IMR-90 (cell line): ENCODE measurements around the gene DTD1. TPM values are rescaled to one million over a fixed set of nuclear protein-coding genes. Genes with fewer than 3 reads are reported as not detected.

Experiments
- ATAC-seq: fragments of 200-7000 bp; cut with Tn5 transposase; 2 replicates; pipeline ENCODE4 v1.9.1; 2020; ENCODE audit warnings: low read depth, mild to moderate bottlenecking, moderate library complexity
- BruUV-seq: library from RNA; stranded (reverse); fragments of 400-500 nt; replicated peaks from 2 replicates; lab custom pipeline; 2021; lab: Mats Ljungman, UMichigan
- CTCF ChIA-PET: fragments of 300-600 bp; formaldehyde crosslinking; extraction: SDS; loops from one replicate; lab custom pipeline; 2021; ENCODE audit warnings: antibody characterized with exemption; lab: Yijun Ruan, JAX
- POLR2A ChIA-PET: fragments of 300-600 bp; sonication (Branson Sonifier 250); formaldehyde crosslinking; loops from one replicate; lab custom pipeline; 2022; ENCODE audit warnings: antibody characterized with exemption; ENCODE audit not compliant: unreplicated experiment; lab: Charles Lee
- DNase-seq: peaks from one replicate; pipeline ENCODE4 v3.0.0; 2013
- H2AFZ ChIP-seq: replicated peaks from 2 replicates; pipeline ENCODE3; 2013; ENCODE audit warnings: low read length, mild to moderate bottlenecking; ENCODE audit not compliant: poor library complexity
- H2AK5ac ChIP-seq: 2 replicates; pipeline ENCODE4 v1.6.1; 2013; ENCODE audit warnings: low read depth, low read length, inconsistent platforms
- H2AK9ac ChIP-seq: replicated peaks from 2 replicates; pipeline ENCODE3; 2013; ENCODE audit warnings: mild to moderate bottlenecking, low read depth, low read length, moderate library complexity; ENCODE audit not compliant: poor library complexity
- H2BK120ac ChIP-seq: 2 replicates; pipeline ENCODE4 v1.6.1; 2013; ENCODE audit warnings: low read depth, low read length, inconsistent platforms
- H2BK15ac ChIP-seq: 3 replicates; pipeline ENCODE4 v1.6.1; 2013; ENCODE audit warnings: low read depth, low read length, inconsistent platforms
- H2BK20ac ChIP-seq: 2 replicates; pipeline ENCODE4 v1.6.1; 2013; ENCODE audit warnings: low read depth, mild to moderate bottlenecking, inconsistent platforms, low read length, moderate library complexity
- H2BK5ac ChIP-seq: 2 replicates; pipeline ENCODE4 v1.6.1; 2013; ENCODE audit warnings: mild to moderate bottlenecking, low read depth, low read length, inconsistent platforms; ENCODE audit not compliant: poor library complexity, severe bottlenecking
- H3K14ac ChIP-seq: replicated peaks from 2 replicates; pipeline ENCODE4 v1.6.1; 2013; ENCODE audit warnings: low read depth, low read length, inconsistent platforms
- H3K18ac ChIP-seq: 2 replicates; pipeline ENCODE4 v1.6.1; 2013; ENCODE audit warnings: low read depth, low read length, control low read depth
- H3K23ac ChIP-seq: 2 replicates; pipeline ENCODE4 v1.6.1; 2013; ENCODE audit warnings: low read depth, low read length, inconsistent platforms
- H3K27ac ChIP-seq: 2 replicates; pipeline ENCODE4 v1.5.1; 2013; ENCODE audit warnings: mild to moderate bottlenecking, control low read depth, low read length; ENCODE audit not compliant: insufficient read depth
- H3K27me3 ChIP-seq: 2 replicates; pipeline ENCODE4 v1.6.1; 2013; ENCODE audit warnings: low read length; ENCODE audit not compliant: control insufficient read depth, insufficient read depth
- H3K36me3 ChIP-seq: 2 replicates; pipeline ENCODE4 v1.6.1; 2013; ENCODE audit warnings: low read length, mixed read lengths; ENCODE audit not compliant: control insufficient read depth, insufficient read depth
- H3K4ac ChIP-seq: 2 replicates; pipeline ENCODE4 v1.6.1; 2013; ENCODE audit warnings: low read depth, low read length, inconsistent platforms
- H3K4me1 ChIP-seq: 2 replicates; pipeline ENCODE4 v1.6.1; 2013; ENCODE audit warnings: low read length, mixed read lengths; ENCODE audit not compliant: control insufficient read depth, insufficient read depth
- H3K4me2 ChIP-seq: 2 replicates; pipeline ENCODE4 v1.6.1; 2013; ENCODE audit warnings: low read depth, mild to moderate bottlenecking, control low read depth, low read length, moderate library complexity
- H3K4me3 ChIP-seq: 2 replicates; pipeline ENCODE4 v1.5.1; 2013; ENCODE audit warnings: low read depth, mild to moderate bottlenecking, control low read depth, low read length, moderate library complexity; ENCODE audit not compliant: insufficient read depth
- H3K56ac ChIP-seq: 2 replicates; pipeline ENCODE4 v1.6.1; 2013; ENCODE audit warnings: low read length, inconsistent platforms; ENCODE audit not compliant: insufficient read depth; ENCODE audit errors: extremely low read depth
- H3K79me1 ChIP-seq, 2 experiments: 2 replicates each; pipeline ENCODE4 v1.6.1; 2013; ENCODE audit warnings: low read length in 2 of 2, inconsistent platforms in 1 of 2, low read depth in 1 of 2
- H3K9ac ChIP-seq: 2 replicates; pipeline ENCODE4 v1.6.1; 2013; ENCODE audit warnings: low read depth, low read length, control low read depth
- H3K9me1 ChIP-seq: 2 replicates; pipeline ENCODE4 v1.6.1; 2013; ENCODE audit warnings: low read length, inconsistent platforms; ENCODE audit not compliant: insufficient read depth
- H3K9me3 ChIP-seq: 2 replicates; pipeline ENCODE4 v1.6.1; 2013; ENCODE audit warnings: low read length; ENCODE audit not compliant: control insufficient read depth, insufficient read depth
- H4K20me1 ChIP-seq: 2 replicates; pipeline ENCODE4 v1.6.1; 2013; ENCODE audit warnings: low read length, inconsistent platforms; ENCODE audit not compliant: insufficient read depth
- H4K5ac ChIP-seq: 2 replicates; pipeline ENCODE4 v1.6.1; 2013; ENCODE audit warnings: mild to moderate bottlenecking, low read depth, low read length, control low read depth
- H4K8ac ChIP-seq, 2 experiments: 2 replicates each; pipeline ENCODE4 v1.6.1; 2013; ENCODE audit warnings: low read depth in 2 of 2, low read length in 2 of 2, control low read depth in 1 of 2, inconsistent platforms in 1 of 2
- H4K91ac ChIP-seq: 2 replicates; pipeline ENCODE4 v1.6.1; 2013; ENCODE audit warnings: low read depth, low read length, inconsistent platforms; ENCODE audit not compliant: insufficient read depth
- BHLHE40 ChIP-seq: fragments of 150-350 bp; IDR thresholded peaks from 2 replicates; pipeline ENCODE4 v1.6.1; 2016; ENCODE audit warnings: mild to moderate bottlenecking, low read depth, low read length
- CEBPB ChIP-seq: IDR thresholded peaks from 2 replicates; pipeline ENCODE4 v1.6.1; 2012; ENCODE audit warnings: low read depth, low read length, improper control_type of control experiment
- CTCF ChIP-seq: conservative IDR thresholded peaks from 2 replicates; pipeline ENCODE4 v1.5.1; 2012; ENCODE audit warnings: mild to moderate bottlenecking, low read depth, low read length, improper control_type of control experiment
- ELK1 ChIP-seq: fragments of 150-350 bp; IDR thresholded peaks from 2 replicates; pipeline ENCODE4 v1.6.1; 2016; ENCODE audit warnings: low read depth, mild to moderate bottlenecking, low read length, moderate library complexity, borderline replicate concordance
- MAZ ChIP-seq: IDR thresholded peaks from 2 replicates; pipeline ENCODE4 v1.6.1; 2012; ENCODE audit warnings: low read depth, mild to moderate bottlenecking, low read length, improper control_type of control experiment, moderate library complexity, borderline replicate concordance
- MXI1 ChIP-seq: IDR thresholded peaks from 2 replicates; pipeline ENCODE4 v1.6.1; 2012; ENCODE audit warnings: low read depth, mild to moderate bottlenecking, low read length, moderate library complexity, borderline replicate concordance
- NFE2L2 ChIP-seq: fragments of 150-350 bp; IDR thresholded peaks from 2 replicates; pipeline ENCODE4 v1.6.1; 2016; ENCODE audit warnings: low read depth, mild to moderate bottlenecking, low read length
- POLR2A ChIP-seq: IDR thresholded peaks from 2 replicates; pipeline ENCODE4 v1.6.1; 2012; ENCODE audit warnings: mild to moderate bottlenecking, low read depth, low read length
- RCOR1 ChIP-seq: IDR thresholded peaks from 2 replicates; pipeline ENCODE4 v1.6.1; 2012; ENCODE audit warnings: mild to moderate bottlenecking, low read length, improper control_type of control experiment; ENCODE audit not compliant: insufficient replicate concordance
- SMC3 ChIP-seq: fragments of 150-350 bp; IDR thresholded peaks from 2 replicates; pipeline ENCODE4 v1.6.1; 2016; ENCODE audit warnings: low read depth, mild to moderate bottlenecking, antibody characterized with exemption, low read length, moderate library complexity
- WGBS, 2 experiments: methylation state at CpG; one replicate each; pipeline versions ENCODE4 v1.1.5 to v1.1.7; 2013; ENCODE audit warnings: missing lambda C conversion rate in 2 of 2; ENCODE audit not compliant: insufficient read length in 1 of 2; ENCODE audit errors: extremely low coverage in 2 of 2; 5-methylcytosine and 5-hydroxymethylcytosine counted together
- dilution Hi-C: fragments of 300-500 bp; cut with HindIII; formaldehyde crosslinking; loops from one replicate; pipeline ENCODE4 v1.14.3; 2018; ENCODE audit warnings: low sequenced_read_pairs; ENCODE audit not compliant: unreplicated experiment
- in situ Hi-C: fragments of 300-500 bp; cut with MboI; formaldehyde crosslinking; loops from 3 replicates; pipeline ENCODE4 v1.14.3; 2019; ENCODE audit warnings: low sequenced_read_pairs, inconsistent platforms, mixed read lengths
- intact Hi-C: fragments of 100-400 bp; cut with micrococcal nuclease; formaldehyde crosslinking; loops from 2 replicates; pipeline ENCODE4 v1.10.0; 2022
- polyA plus RNA-seq, 3 experiments: library from polyadenylated mRNA; depleted of rRNA; stranded (reverse); fragments of >200 nt; gene quantifications; 2 replicates each; pipeline ENCODE4 v1.2.3, GENCODE V29; 2012; ENCODE audit warnings: low replicate concordance in 1 of 3
- total RNA-seq: library from RNA; depleted of rRNA; stranded (reverse); fragments of >200 nt; gene quantifications from 2 replicates; pipeline ENCODE4 v1.2.3, GENCODE V29; 2012

The DTD1 gene
- total and polyA plus RNA-seq, 2 of the 4 experiments (the other 2 are of a cell fraction): 73.1 to 101 TPM

GRCh38 chr20:18543932-18544331 lies 43.9 kb upstream of the DTD1 start:
- no peak overlapping the region for H3K9ac ChIP-seq
- CTCF ChIA-PET: no interaction called here
- H2BK5ac ChIP-seq: no peak overlapping the region
- no peaks in the 10 kb centered on the region for H3K9me3 ChIP-seq
- no peaks in the 10 kb centered on the region for H4K20me1 ChIP-seq
- no peak overlapping the region for H4K8ac ChIP-seq
- TF ChIP-seq ELK1 (no peak), SMC3 (no peak), POLR2A (no peak), MXI1 (no peak), CTCF (no peak), NFE2L2 (no peak), MAZ (no peak), RCOR1 (no peak), CEBPB (no peak), BHLHE40 (no peak)
- no peak overlapping the region for H4K91ac ChIP-seq
- H2BK120ac ChIP-seq: no peak overlapping the region
- H3K4me3 ChIP-seq: no peak overlapping the region
- H3K56ac ChIP-seq: no peak overlapping the region
- H3K18ac ChIP-seq: no peak overlapping the region
- H2AK9ac ChIP-seq: no peak overlapping the region
- intact Hi-C loops (no loop called here), in situ Hi-C loops (loop anchor here (25.0 kb wide), 2 partner anchors 93 to 1493 kb away; no protein-coding TSS in a partner anchor), dilution Hi-C loops (no loop called here)
- no peak overlapping the region for H3K4me2 ChIP-seq
- peaks cover 41% of the 10 kb centered on the region for H3K36me3 ChIP-seq
- no peak overlapping the region for H3K4ac ChIP-seq
- H3K23ac ChIP-seq: no peak overlapping the region
- no peak overlapping the region for H2AFZ ChIP-seq
- no peaks in the 10 kb centered on the region for H3K27me3 ChIP-seq
- H3K79me1 ChIP-seq: no peaks in the 10 kb centered on the region
- H2BK15ac ChIP-seq: no peak overlapping the region
- H3K14ac ChIP-seq: no peak overlapping the region
- H3K4me1 ChIP-seq: no peaks in the 10 kb centered on the region
- no peak overlapping the region for H4K5ac ChIP-seq
- no peak overlapping the region for H3K27ac ChIP-seq
- DNase-seq (no peak), ATAC-seq (no peak)
- no TSS peak for BruUV-seq
- WGBS, 2 experiments: no CpG with 5 or more reads among the region's 7 CpGs
- H2BK20ac ChIP-seq: no peak overlapping the region
- no peaks in the 10 kb centered on the region; the same call in 1 of the 2 replicates for H3K9me1 ChIP-seq
- no peak overlapping the region for H2AK5ac ChIP-seq
- POLR2A ChIA-PET: no interaction called here
